IPS DF 4.7 (cell line): Measurements from ENCODE around the gene ABRACL.
"Not testable (repeated sequence)": the region's sequence is repeated elsewhere in the genome, so short reads cannot be mapped to it uniquely, and the experiment has no call there.

Experiments used
- DNase-seq: peaks from one replicate; pipeline ENCODE4 v3.0.0-alpha.2; 2013; ENCODE audit warnings: low spot score; ENCODE audit errors: extremely low read depth

Gene ABRACL

GRCh38 chr6:139010674-139011073 lies 17.9 kb upstream of the ABRACL start:
- no peak for DNase-seq

- DNase-seq: no peak
Observed at GRCh38 chr6:139011980-139012379, 16.6 kb upstream of the ABRACL start.

- DNase-seq: no peak
Observed at GRCh38 chr6:139013185-139013800, 15.3 kb upstream of the ABRACL start.

GRCh38 chr6:139014945-139015344 lies 13.6 kb upstream of the ABRACL start:
- no peak for DNase-seq

- no peak for DNase-seq
Observed at GRCh38 chr6:139016337-139017213, 12.0 kb upstream of the ABRACL start.

- DNase-seq: no peak
Observed at GRCh38 chr6:139017227-139017626, 11.3 kb upstream of the ABRACL start.

GRCh38 chr6:139019722-139020121 lies 8.8 kb upstream of the ABRACL start:
- DNase-seq: no peak

GRCh38 chr6:139020689-139021088 lies 7.9 kb upstream of the ABRACL start:
- no peak for DNase-seq

GRCh38 chr6:139025416-139025815 lies 3.1 kb upstream of the ABRACL start:
- not testable (repeated sequence) for DNase-seq

- DNase-seq: no peak
Observed at GRCh38 chr6:139027620-139028182, 844 bp upstream of the ABRACL start.

GRCh38 chr6:139028215-139028657 lies 309 bp upstream of the ABRACL start:
- no peak for DNase-seq

- DNase-seq: no peak
Observed at GRCh38 chr6:139029470-139030227, 1.1 kb downstream of the ABRACL start.

- DNase-seq: no peak
Observed at GRCh38 chr6:139030228-139030963, 1.9 kb downstream of the ABRACL start.

- no peak for DNase-seq
Observed at GRCh38 chr6:139037490-139037889, 8.9 kb downstream of the ABRACL start.

GRCh38 chr6:139044250-139044649 lies 15.7 kb downstream of the ABRACL start:
- DNase-seq: no peak

GRCh38 chr6:139047677-139048076 lies 19.1 kb downstream of the ABRACL start:
- no peak for DNase-seq

GRCh38 chr6:139048912-139049311 lies 20.4 kb downstream of the ABRACL start:
- DNase-seq: not testable (repeated sequence)

GRCh38 chr6:139050131-139050769 lies 21.7 kb downstream of the ABRACL start:
- DNase-seq: not testable (repeated sequence)

GRCh38 chr6:139050770-139051313 lies 22.3 kb downstream of the ABRACL start:
- DNase-seq: no peak

GRCh38 chr6:139051396-139052060 lies 23.0 kb downstream of the ABRACL start:
- DNase-seq: no peak
